ENCODE measurements around the gene GLCE.
"Not testable (repeated sequence)": the region's sequence is repeated elsewhere in the genome, so short reads cannot be mapped to it uniquely, and the experiment has no call there.

Gene GLCE

GRCh38 chr15:69138963-69139362, 21.5 kb upstream of the GLCE start:
- DNase-seq, result no peak

- peak; percentile 80 to 90 for DNase-seq
Measured at GRCh38 chr15:69140306-69140705, 20.1 kb upstream of the GLCE start.

GRCh38 chr15:69141286-69141701, 19.1 kb upstream of the GLCE start:
- DNase-seq, result no peak

GRCh38 chr15:69141833-69142232, 18.6 kb upstream of the GLCE start:
- DNase-seq, result no peak

GRCh38 chr15:69143756-69144436, 16.5 kb upstream of the GLCE start:
- peak; percentile 97 for DNase-seq

GRCh38 chr15:69144530-69144929, 15.9 kb upstream of the GLCE start:
- DNase-seq, result no peak

GRCh38 chr15:69145149-69145693, 15.2 kb upstream of the GLCE start:
- no peak for DNase-seq

GRCh38 chr15:69145694-69146492, 14.5 kb upstream of the GLCE start:
- DNase-seq, result peak in 1 of 2 experiments; percentile 66

GRCh38 chr15:69146724-69147435, 13.6 kb upstream of the GLCE start:
- DNase-seq, result no peak

- no peak for DNase-seq
Measured at GRCh38 chr15:69148465-69148864, 12.0 kb upstream of the GLCE start.

- DNase-seq, result no peak
Measured at GRCh38 chr15:69149163-69149562, 11.3 kb upstream of the GLCE start.

- DNase-seq, result no peak
Measured at GRCh38 chr15:69149803-69150202, 10.6 kb upstream of the GLCE start.

GRCh38 chr15:69150336-69150735, 10.1 kb upstream of the GLCE start:
- no peak for DNase-seq

GRCh38 chr15:69150841-69151240, 9.6 kb upstream of the GLCE start:
- no peak for DNase-seq

GRCh38 chr15:69153046-69153445, 7.4 kb upstream of the GLCE start:
- no peak for DNase-seq

GRCh38 chr15:69153587-69153986, 6.8 kb upstream of the GLCE start:
- DNase-seq, result not testable (repeated sequence)

- no peak for DNase-seq
Measured at GRCh38 chr15:69154078-69154477, 6.4 kb upstream of the GLCE start.

GRCh38 chr15:69154684-69155083, 5.8 kb upstream of the GLCE start:
- no peak for DNase-seq

- peak; percentile 99 for DNase-seq
Measured at GRCh38 chr15:69156736-69157381, 3.6 kb upstream of the GLCE start.

GRCh38 chr15:69158201-69158842, 2.1 kb upstream of the GLCE start:
- no peak for DNase-seq

GRCh38 chr15:69158843-69159240, 1.6 kb upstream of the GLCE start:
- DNase-seq, result no peak

GRCh38 chr15:69159805-69160140, 662 bp upstream of the GLCE start:
- no peak for DNase-seq

Measured in NCI-H524 (cell line).